ENCODE results near the gene ANO2.

The ANO2 gene

GRCh38 chr12:5525783-5526367 lies 419.2 kb downstream of the ANO2 start:
- DNase-seq, result no peak

- DNase-seq, result no peak
Measured at GRCh38 chr12:5524769-5525436, 420.2 kb downstream of the ANO2 start.

GRCh38 chr12:5524116-5524768 lies 420.8 kb downstream of the ANO2 start:
- no peak for DNase-seq

- no peak for DNase-seq
Measured at GRCh38 chr12:5523396-5524115, 421.5 kb downstream of the ANO2 start.

- no peak for DNase-seq
Measured at GRCh38 chr12:5522432-5523335, 422.4 kb downstream of the ANO2 start.

- no peak for DNase-seq
Measured at GRCh38 chr12:5521456-5522325, 423.4 kb downstream of the ANO2 start.

- DNase-seq, result no peak
Measured at GRCh38 chr12:5520831-5521230, 424.2 kb downstream of the ANO2 start.

- no peak for DNase-seq
Measured at GRCh38 chr12:5520037-5520436, 425.0 kb downstream of the ANO2 start.

GRCh38 chr12:5518584-5519365 lies 426.3 kb downstream of the ANO2 start:
- DNase-seq, result no peak

GRCh38 chr12:5516371-5517241 lies 428.5 kb downstream of the ANO2 start:
- no peak for DNase-seq

- DNase-seq, result no peak
Measured at GRCh38 chr12:5515458-5515857, 429.6 kb downstream of the ANO2 start.

GRCh38 chr12:5514545-5514944 lies 430.5 kb downstream of the ANO2 start:
- no peak for DNase-seq

GRCh38 chr12:5514016-5514415 lies 431.0 kb downstream of the ANO2 start:
- no peak for DNase-seq

- no peak for DNase-seq
Measured at GRCh38 chr12:5513406-5513805, 431.7 kb downstream of the ANO2 start.
